HCT116 (cell line): ENCODE data around the gene TMEM59L. TPM values are rescaled to one million over a fixed set of nuclear protein-coding genes. Genes with fewer than 3 reads are reported as not detected.

Source experiments
- ATAC-seq: fragments of 200-7000 bp; cut with Tn5 transposase; 2 replicates; pipeline ENCODE4 v1.9.1; 2020; ENCODE audit warnings: mild to moderate bottlenecking, moderate library complexity
- BruUV-seq: library from RNA; stranded (reverse); fragments of 400-500 nt; replicated peaks from 2 replicates; lab custom pipeline; 2021; lab: Mats Ljungman, UMichigan
- CTCF ChIA-PET: fragments of 300-600 bp; sonication (Branson Sonifier 250); formaldehyde crosslinking; loops from one replicate; lab custom pipeline; 2021; ENCODE audit warnings: antibody characterized with exemption; lab: Charles Lee
- POLR2A ChIA-PET: fragments of 300-600, 350-600 bp; sonication (Branson Sonifier 250); formaldehyde crosslinking; loops from one replicate; lab custom pipeline; 2021; ENCODE audit warnings: antibody characterized with exemption; lab: Charles Lee
- RAD21 ChIA-PET, 2 experiments: fragments of 300-600 bp; sonication (Branson Sonifier 250); formaldehyde crosslinking; loops; one replicate each; lab custom pipeline; 2023; ENCODE audit warnings: low total read pairs in 2 of 2; ENCODE audit not compliant: uncharacterized antibody in 2 of 2, unreplicated experiment in 2 of 2, low non-redundant PET in 1 of 2; lab: Charles Lee
- DNase-seq: peaks from one replicate; pipeline ENCODE4 v3.0.0-alpha.2; 2010; ENCODE audit warnings: low read depth, low spot score
- H2AFZ ChIP-seq: fragments of 200-600 bp; shearing (Covaris generic), sonication (generic); 2 replicates; pipeline ENCODE4 v1.6.1; 2017; ENCODE audit warnings: low read depth, mixed run types, mixed read lengths, antibody characterized with exemption, low read length; ENCODE audit not compliant: poor library complexity, severe bottlenecking
- H3K27ac ChIP-seq: 2 replicates; pipeline ENCODE4 v1.5.1; 2012; ENCODE audit warnings: low read depth, low read length
- H3K27me3 ChIP-seq: fragments of 200-600 bp; sonication (generic); 2 replicates; pipeline ENCODE4 v1.6.1; 2016; ENCODE audit warnings: mixed run types, low read length, mixed read lengths; ENCODE audit not compliant: insufficient read depth
- H3K36me3 ChIP-seq, 2 experiments: fragments of 200-500 bp in 1 of 2; fragments of 200-600 bp in 1 of 2; sonication (Bioruptor generic) in 1 of 2; sonication (generic) in 1 of 2; 2 replicates each; pipeline versions ENCODE4 v1.5.1 to v1.6.1; 2014 to 2016; ENCODE audit warnings: low read length in 2 of 2, inconsistent platforms in 1 of 2, mixed read lengths in 1 of 2, mixed run types in 1 of 2; ENCODE audit not compliant: insufficient read depth in 2 of 2, control insufficient read depth in 1 of 2
- H3K4me1 ChIP-seq, 2 experiments: fragments of 200-600 bp in 1 of 2; sonication (generic) in 1 of 2; 2 replicates each; pipeline versions ENCODE4 v1.5.1 to v1.6.1; 2012 to 2017; ENCODE audit warnings: low read length in 2 of 2, inconsistent platforms in 1 of 2, mild to moderate bottlenecking in 1 of 2, mixed read lengths in 1 of 2, mixed run types in 1 of 2, moderate library complexity in 1 of 2; ENCODE audit not compliant: insufficient read depth in 2 of 2, control insufficient read depth in 1 of 2
- H3K4me2 ChIP-seq: fragments of 200-600 bp; sonication (generic); 2 replicates; pipeline ENCODE4 v1.6.1; 2017; ENCODE audit warnings: mixed run types, low read length, mixed read lengths
- H3K4me3 ChIP-seq, 2 experiments: fragments of 200-600 bp in 1 of 2; sonication (generic) in 1 of 2; replicated peaks in 1 of 2; 2 replicates each; pipeline ENCODE4 v1.5.1; 2011 to 2016; ENCODE audit warnings: low read length in 2 of 2, control low read depth in 1 of 2, low read depth in 1 of 2, mild to moderate bottlenecking in 1 of 2, mixed read lengths in 1 of 2, mixed run types in 1 of 2
- H3K79me2 ChIP-seq: fragments of 200-600 bp; sonication (generic); 2 replicates; pipeline ENCODE4 v1.6.1; 2017; ENCODE audit warnings: mild to moderate bottlenecking, mixed run types, low read length, moderate library complexity, mixed read lengths; ENCODE audit not compliant: insufficient read depth
- H3K9ac ChIP-seq: fragments of 200-600 bp; sonication (generic); 2 replicates; pipeline ENCODE4 v1.6.1; 2016; ENCODE audit warnings: low read length, mixed read lengths
- H3K9me2 ChIP-seq: fragments of 200-600 bp; sonication (generic), shearing (Covaris generic); 2 replicates; pipeline ENCODE4 v1.6.1; 2017; ENCODE audit warnings: mixed run types, mild to moderate bottlenecking, moderate library complexity; ENCODE audit not compliant: insufficient read depth
- H3K9me3 ChIP-seq, 2 experiments: fragments of 200-500 bp in 1 of 2; fragments of 200-600 bp in 1 of 2; sonication (Bioruptor generic) in 1 of 2; sonication (generic) in 1 of 2; 2 replicates each; pipeline ENCODE4 v1.6.1; 2014 to 2017; ENCODE audit warnings: low read length in 2 of 2, mixed read lengths in 2 of 2, inconsistent platforms in 1 of 2, low read depth in 1 of 2, mild to moderate bottlenecking in 1 of 2, mixed run types in 1 of 2, moderate library complexity in 1 of 2; ENCODE audit not compliant: control insufficient read depth in 1 of 2, insufficient read depth in 1 of 2
- H4K20me1 ChIP-seq: fragments of 200-600 bp; sonication (generic), shearing (Covaris generic); 2 replicates; pipeline ENCODE4 v1.6.1; 2017; ENCODE audit warnings: mixed run types, mild to moderate bottlenecking, moderate library complexity; ENCODE audit not compliant: insufficient read depth
- EGR1 ChIP-seq: IDR thresholded peaks from 2 replicates; pipeline ENCODE4 v1.6.1; 2012; ENCODE audit warnings: low read depth
- FOSL1 ChIP-seq: IDR thresholded peaks from 2 replicates; pipeline ENCODE4 v1.6.1; 2012; ENCODE audit warnings: low read depth
- SRF ChIP-seq: IDR thresholded peaks from 2 replicates; pipeline ENCODE4 v1.6.1; 2012; ENCODE audit warnings: low read depth
- TCF7L2 ChIP-seq: IDR thresholded peaks from 2 replicates; pipeline ENCODE4 v1.7.0; 2011; ENCODE audit warnings: borderline replicate concordance, inconsistent platforms; ENCODE audit not compliant: insufficient read depth, insufficient read length; ENCODE audit errors: extremely low read depth
- intact Hi-C: fragments of 100-400 bp; cut with micrococcal nuclease; formaldehyde crosslinking; loops from 2 replicates; pipeline ENCODE4 v1.10.0; 2022
- total RNA-seq: library from RNA; stranded (reverse); gene quantifications from one replicate; pipeline ENCODE4 v1.2.1, GENCODE V29; 2021; ENCODE audit not compliant: unreplicated experiment

Gene TMEM59L
- total RNA-seq, 1 experiment from 2014 or later, result 14.3 TPM

DNA sequence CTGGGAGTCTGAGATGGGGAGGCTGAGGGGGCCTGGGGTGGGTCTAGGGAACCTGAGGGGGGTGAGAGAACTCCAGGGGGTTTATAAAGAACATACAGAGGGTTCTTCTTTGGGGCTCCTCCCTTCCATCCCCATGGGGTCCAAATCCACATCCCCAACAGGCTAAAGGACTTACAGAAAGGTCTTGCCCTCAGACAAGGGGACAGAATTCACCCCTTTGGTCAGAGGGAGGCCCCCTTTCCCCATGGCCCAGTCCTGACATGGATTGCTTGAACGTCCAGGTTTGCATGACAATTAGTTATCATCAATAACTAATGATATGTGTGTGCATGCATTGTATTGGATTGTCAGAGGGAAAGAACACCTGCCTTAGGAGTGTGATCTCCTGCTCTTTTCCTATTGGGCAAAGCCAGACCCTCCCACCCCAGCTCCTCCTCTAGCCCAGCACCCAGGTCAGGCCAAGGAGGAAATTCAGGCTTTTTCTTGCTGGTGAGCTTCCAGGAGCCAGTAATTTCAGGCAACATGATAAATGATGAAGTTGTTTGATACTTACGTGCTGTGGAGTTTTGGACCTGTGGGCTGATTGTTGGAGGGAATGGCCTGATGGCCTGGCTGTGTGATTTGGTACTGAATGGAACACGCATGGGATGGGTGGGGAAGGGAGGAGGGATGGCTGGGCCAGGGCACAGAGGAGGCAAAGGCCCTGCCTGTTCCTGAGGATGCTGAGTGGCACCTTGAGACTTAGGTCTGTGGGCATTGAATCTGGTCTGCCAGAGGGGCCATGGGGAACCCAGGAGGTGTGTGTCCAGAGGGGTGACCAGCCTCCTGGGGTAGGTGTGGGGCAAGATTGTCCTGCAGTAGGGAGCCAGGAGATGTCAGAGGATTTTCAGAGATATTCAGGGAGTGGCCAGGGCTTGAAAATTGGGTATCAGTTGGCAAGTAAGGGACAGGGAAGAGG, 25.3 kb downstream of the TMEM59L start:
- H4K20me1 ChIP-seq, result no peaks in the 10 kb centered on the region
- peaks cover 36% of the 10 kb centered on the region for H3K79me2 ChIP-seq
- intact Hi-C loops, result loop anchor here (2.0 to 5.0 kb wide), 2 partner anchors 46 to 115 kb away; partner anchors contain the start of gene ELL
- H3K9ac ChIP-seq, result peak overlapping the region; percentile 98
- H2AFZ ChIP-seq, result no peak overlapping the region
- RAD21 ChIA-PET, result interaction anchor here in 1 of 2 experiments (0.6 kb wide), 1 partner anchor 329 kb away, joined by 4 read pairs; no protein-coding TSS in a partner anchor
- POLR2A ChIA-PET, result interaction anchor here (1.1 kb wide), 1 partner anchor 48 kb away, joined by 3 read pairs; no protein-coding TSS in a partner anchor
- 0 out of 2 replicates have a peak, but pooled peaks have one; percentile 21 for ATAC-seq
- CTCF ChIA-PET, result no interaction called here
- H3K27me3 ChIP-seq, result no peaks in the 10 kb centered on the region
- BruUV-seq, result TSS peak; percentile 42
- H3K36me3 ChIP-seq, result no peaks in the 10 kb centered on the region
- TF ChIP-seq TCF7L2 (no peak), FOSL1 (no peak), EGR1 (no peak)
- no peaks in the 10 kb centered on the region for H3K9me2 ChIP-seq
- H3K27ac ChIP-seq, result peak overlapping the region; percentile 82
- peak overlapping the region; percentile 99 for H3K4me2 ChIP-seq
- H3K4me3 ChIP-seq, result peak overlapping the region; percentile 92 to 98
- no peaks in the 10 kb centered on the region for H3K9me3 ChIP-seq
- peaks cover 9 to 27% of the 10 kb centered on the region in 2 experiments for H3K4me1 ChIP-seq
- DNase-seq, result peak; percentile 32

DNA sequence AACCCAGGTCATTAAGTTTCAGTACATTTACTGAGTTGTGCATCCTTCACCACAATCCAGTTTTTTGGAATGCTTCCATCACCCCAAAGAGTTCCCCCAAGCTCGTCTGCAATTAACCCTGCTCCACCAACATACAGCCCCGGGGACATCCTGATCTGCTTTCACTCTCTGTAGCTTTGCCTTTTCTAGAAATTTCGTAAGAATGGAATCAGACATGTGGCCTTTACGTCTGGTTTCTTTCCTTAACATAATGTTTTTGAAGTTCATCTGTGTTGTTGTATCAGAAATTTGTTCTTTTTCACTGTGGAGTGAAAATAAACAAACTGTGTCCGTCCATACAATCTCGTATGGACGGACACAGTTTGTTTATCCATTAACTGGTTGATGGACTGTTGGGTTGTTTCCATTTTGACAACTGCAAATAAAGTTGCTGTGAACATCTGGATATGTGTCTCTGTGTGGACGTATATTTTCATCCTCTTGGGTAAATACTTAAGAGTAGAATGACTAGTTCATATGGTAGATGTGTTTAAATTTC, 27.1 kb downstream of the TMEM59L start:
- Histone ChIP-seq H3K4me3 (no peak overlapping the region), H3K9ac (no peak overlapping the region), H3K4me2 (no peak overlapping the region), H2AFZ (no peak overlapping the region), H3K9me3 (no peaks in the 10 kb centered on the region), H3K4me1 (peaks cover 9 to 37% of the 10 kb centered on the region in 2 experiments), H3K9me2 (no peaks in the 10 kb centered on the region), H3K79me2 (peaks cover 44% of the 10 kb centered on the region), H3K27me3 (no peaks in the 10 kb centered on the region), H4K20me1 (no peaks in the 10 kb centered on the region), H3K36me3 (no peaks in the 10 kb centered on the region), H3K27ac (no peak overlapping the region)
- POLR2A ChIA-PET, result no interaction called here
- RAD21 ChIA-PET, result no interaction called here
- intact Hi-C loops, result loop anchor here (5.0 kb wide), 1 partner anchor 47 kb away; no protein-coding TSS in a partner anchor
- CTCF ChIA-PET, result no interaction called here
- ATAC-seq, result no peak
- DNase-seq, result no peak
- no TSS peak for BruUV-seq
- TF ChIP-seq SRF, result no peak
